NCI-H1930 (cell line): ENCODE measurements around the gene DCLK1.
A peak's percentile ranks its signal among the peaks of the same experiment; 100 is the strongest.

Experiments
- DNase-seq, 2 experiments: peaks; one replicate each; lab custom pipeline; 2025; lab: John Stamatoyannopoulos, UW

DCLK1 gene

DNA sequence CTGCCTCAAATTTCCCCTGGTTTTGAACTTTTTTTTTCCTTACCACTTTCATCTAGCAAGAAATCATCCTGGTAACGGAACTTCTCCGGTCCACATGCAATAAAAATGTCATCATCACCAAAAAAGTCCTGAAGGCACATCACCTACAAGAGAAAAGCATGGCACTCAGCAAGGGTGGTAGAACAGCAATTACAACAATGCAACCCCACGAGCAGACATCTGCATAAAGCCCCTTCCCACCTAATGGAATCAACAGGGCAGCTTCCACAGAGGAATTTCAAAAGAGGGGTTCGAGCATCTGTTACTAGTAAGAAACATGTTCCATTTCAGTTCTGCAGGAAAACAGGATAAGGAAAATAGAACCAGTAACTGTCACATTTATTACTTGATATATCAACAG, 183.9 kb downstream of the DCLK1 start:
- no peak for DNase-seq

GRCh38 chr13:35945368-35945767, 185.8 kb downstream of the DCLK1 start:
- DNase-seq: no peak

GRCh38 chr13:35941374-35941773, 189.8 kb downstream of the DCLK1 start:
- no peak for DNase-seq

DNA sequence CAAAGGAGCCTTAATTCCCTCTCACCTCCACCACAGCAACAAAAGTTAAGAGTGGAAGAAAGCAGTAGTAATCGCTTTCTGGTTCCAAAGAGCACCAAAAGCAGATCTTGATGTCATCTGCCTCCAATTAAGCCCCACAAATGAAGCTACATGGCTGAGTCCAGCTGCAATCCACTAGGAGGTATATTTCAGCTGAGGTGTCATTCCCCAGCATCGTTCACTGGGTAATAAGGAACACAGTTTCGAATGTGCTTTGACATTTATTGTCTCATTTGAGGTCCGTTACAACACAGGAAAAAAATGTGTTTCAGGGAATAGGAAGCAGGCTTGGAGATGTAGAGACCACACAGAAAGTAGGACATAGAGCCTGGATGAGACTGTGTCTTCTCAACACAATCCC, 190.4 kb downstream of the DCLK1 start:
- DNase-seq: no peak

GRCh38 chr13:35936246-35936978, 194.8 kb downstream of the DCLK1 start:
- no peak for DNase-seq

GRCh38 chr13:35930665-35931631, 200.2 kb downstream of the DCLK1 start:
- peak; percentile 19 to 37 for DNase-seq

- DNase-seq: no peak
Observed at GRCh38 chr13:35927567-35928021, 203.6 kb downstream of the DCLK1 start.

DNA sequence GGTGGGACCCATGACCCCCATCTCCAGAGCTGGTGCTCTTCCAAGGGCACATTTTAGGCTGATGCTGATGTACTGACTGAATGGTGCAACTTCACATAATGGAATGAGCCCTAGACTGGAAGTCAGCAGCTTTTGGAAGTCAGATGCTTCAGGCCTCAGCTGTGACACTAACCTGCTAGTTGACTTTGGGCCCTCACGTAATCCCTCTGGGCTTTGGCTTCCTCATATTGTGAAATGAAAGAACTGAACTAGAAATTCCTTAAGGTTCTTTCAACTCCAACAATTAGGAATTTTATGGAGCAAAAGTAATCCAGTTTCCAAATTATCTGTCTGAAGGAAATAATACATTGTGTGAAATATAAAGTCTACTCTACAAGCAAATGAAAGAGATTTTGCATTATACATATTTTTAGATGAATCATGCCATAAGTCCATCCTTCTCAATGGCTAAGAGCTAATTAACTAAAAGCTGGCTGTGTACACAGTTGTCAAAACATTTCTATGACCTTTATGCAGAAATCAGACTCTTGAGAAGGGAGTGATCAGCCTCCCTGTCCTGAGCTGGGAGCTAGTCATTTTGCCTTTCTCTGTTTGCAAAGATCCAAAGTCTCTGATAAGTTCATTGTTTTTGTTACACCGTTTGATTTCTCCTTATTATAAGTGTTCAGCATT, 204.2 kb downstream of the DCLK1 start:
- DNase-seq: no peak

GRCh38 chr13:35925669-35926068, 205.5 kb downstream of the DCLK1 start:
- no peak for DNase-seq

GRCh38 chr13:35923347-35923746, 207.8 kb downstream of the DCLK1 start:
- DNase-seq: no peak

- DNase-seq: no peak
Observed at GRCh38 chr13:35920816-35921215, 210.4 kb downstream of the DCLK1 start.

- no peak for DNase-seq
Observed at GRCh38 chr13:35917942-35918645, 213.1 kb downstream of the DCLK1 start.

- no peak for DNase-seq
Observed at GRCh38 chr13:35917252-35917941, 213.8 kb downstream of the DCLK1 start.

GRCh38 chr13:35916146-35916545, 215.0 kb downstream of the DCLK1 start:
- no peak for DNase-seq

- DNase-seq: no peak
Observed at GRCh38 chr13:35914662-35915061, 216.5 kb downstream of the DCLK1 start.

DNA sequence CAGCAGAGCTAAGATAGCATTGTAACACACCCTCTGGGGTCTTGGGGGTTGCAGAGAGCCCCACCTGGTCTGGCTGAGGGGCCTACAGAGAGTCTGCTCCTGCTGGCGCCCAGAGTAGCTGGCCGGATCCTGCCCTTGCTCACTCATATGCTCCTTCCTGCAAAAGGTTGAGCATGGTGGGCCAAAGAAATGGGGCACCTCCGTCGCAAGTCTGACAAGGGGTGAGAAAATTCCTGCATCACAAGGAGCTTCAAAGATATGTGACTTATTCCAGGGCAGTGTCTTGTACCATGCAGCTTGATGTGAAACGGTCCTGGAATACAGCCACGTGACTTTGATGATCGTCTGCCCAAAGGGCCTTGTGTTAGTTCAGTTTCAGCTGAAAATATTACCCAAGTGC, 218.3 kb downstream of the DCLK1 start:
- DNase-seq: no peak

DNA sequence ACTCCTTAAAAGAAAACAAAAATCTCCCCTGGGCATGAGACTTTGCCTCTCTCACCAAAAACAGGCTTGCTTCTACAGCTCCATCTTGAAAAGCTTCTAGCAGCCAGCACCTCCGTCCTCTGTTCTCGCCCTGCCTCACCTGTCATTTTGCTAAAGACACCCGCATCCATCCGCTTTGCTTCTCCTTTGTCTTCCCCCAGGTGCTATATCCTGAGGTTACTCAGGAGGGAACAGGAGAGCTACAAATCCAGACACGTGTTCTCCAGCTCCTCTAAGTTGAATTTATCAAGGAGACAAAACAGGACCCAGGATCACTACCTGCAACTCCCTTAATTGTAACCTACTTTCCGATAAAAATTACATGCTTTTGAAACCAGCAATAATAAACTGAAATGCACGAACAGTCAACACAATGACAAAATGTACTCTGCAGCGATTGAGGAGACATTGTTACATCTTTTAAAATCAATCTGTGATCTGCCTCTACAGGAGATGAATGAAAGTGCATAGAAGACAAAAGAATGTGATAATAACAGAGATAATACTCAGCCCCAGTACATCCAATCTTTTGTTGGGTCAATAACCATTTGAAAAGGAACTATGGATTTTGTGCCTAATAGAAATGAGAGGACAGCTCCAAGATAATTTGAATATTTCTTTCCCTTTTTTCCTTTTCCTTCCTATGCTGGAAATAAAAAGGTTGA, 221.2 kb downstream of the DCLK1 start:
- no peak for DNase-seq

GRCh38 chr13:35909091-35909490, 222.1 kb downstream of the DCLK1 start:
- DNase-seq: no peak

DNA sequence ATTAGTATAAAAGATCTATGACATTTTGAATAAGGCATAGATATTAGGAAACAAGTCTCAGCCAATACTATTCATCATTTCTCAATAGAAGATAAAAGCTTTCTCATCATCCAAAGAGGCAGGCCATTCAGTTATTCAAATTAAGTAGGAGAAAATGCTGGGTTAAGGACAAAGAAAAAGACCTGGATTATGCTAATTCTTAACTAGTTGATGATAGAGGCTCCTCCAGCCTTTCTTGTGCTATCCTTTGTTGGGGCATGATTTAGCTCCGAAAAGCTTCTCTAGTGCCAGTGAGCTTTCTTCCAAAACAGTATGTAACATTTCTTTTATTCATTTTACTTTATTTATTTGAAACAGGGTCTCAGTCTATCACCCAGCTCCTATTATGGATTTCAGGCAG, 223.0 kb downstream of the DCLK1 start:
- DNase-seq: no peak

GRCh38 chr13:35906636-35907035, 224.5 kb downstream of the DCLK1 start:
- DNase-seq: no peak

DNA sequence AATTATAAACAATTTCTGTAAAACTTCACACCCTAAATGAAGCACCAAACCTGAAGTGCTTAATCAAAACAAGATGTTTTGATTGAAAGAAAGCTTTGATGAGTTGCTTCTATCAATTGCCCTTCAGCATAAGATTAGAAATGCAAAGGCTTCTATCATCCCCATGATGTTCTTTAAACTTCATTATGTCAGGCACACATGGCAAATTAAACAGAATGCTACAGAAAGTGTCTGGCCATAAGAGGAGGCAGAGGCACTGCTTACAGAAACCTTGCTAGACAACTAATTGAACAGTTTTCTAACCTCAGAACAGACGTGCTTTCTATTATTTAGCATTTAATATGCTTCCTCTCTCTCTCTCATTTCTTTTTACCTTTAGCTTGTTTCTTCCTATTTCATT, 228.1 kb downstream of the DCLK1 start:
- DNase-seq: no peak
